Motor neuron (in vitro differentiated cells): ENCODE measurements around the gene TOLLIP. TPM values are rescaled to one million over a fixed set of nuclear protein-coding genes. Genes with fewer than 3 reads are reported as not detected.

Source experiments
- ATAC-seq, 8 experiments: fragments of 200-7000 bp; cut with Tn5 transposase; replicated peaks in 6 of 8; 2 replicates each; pipeline ENCODE4 v1.8.0; 2021; ENCODE audit warnings: mild to moderate bottlenecking in 8 of 8, moderate library complexity in 8 of 8
- H3K27ac ChIP-seq, 2 donors: fragments of 250-450 bp; sonication (Bioruptor Pico); 2 replicates each; pipeline ENCODE4 v1.9.0; 2021; ENCODE audit warnings: antibody characterized with exemption in 2 of 2, mild to moderate bottlenecking in 2 of 2, moderate library complexity in 1 of 2
- H3K4me1 ChIP-seq, 2 donors: fragments of 250-450 bp; sonication (Bioruptor Pico); replicated peaks in 1 of 2; 2 replicates each; pipeline ENCODE4 v1.6.1; 2021; ENCODE audit warnings: antibody characterized with exemption in 2 of 2, mild to moderate bottlenecking in 2 of 2, moderate library complexity in 1 of 2
- H3K4me3 ChIP-seq, 5 donors: fragments of 250-450 bp; sonication (Bioruptor Pico); 2 replicates each; pipeline ENCODE4 v1.9.0; 2021; ENCODE audit warnings: antibody characterized with exemption in 5 of 5, mild to moderate bottlenecking in 5 of 5, moderate library complexity in 4 of 5
- WGBS, 10 experiments: fragments of 450-650 bp; shearing (Covaris generic); methylation state at CpG; one replicate each; pipeline ENCODE4 v1.0.0; 2022; 5-methylcytosine and 5-hydroxymethylcytosine counted together
- in situ Hi-C, 9 experiments: fragments of 400-800 bp; cut with MboI; loops; one replicate each; pipeline ENCODE4 v1.15.0; 2021; ENCODE audit warnings: low sequenced_read_pairs in 9 of 9, low pct_unique_long_range_greater_than_20kb in 2 of 9; ENCODE audit not compliant: unreplicated experiment in 9 of 9
- total RNA-seq, 8 experiments: library from RNA; unstranded; fragments of 300-600 nt; gene quantifications; 2 replicates each; pipeline versions ENCODE4 v1.2.3 to v1.2.4, GENCODE V29; 2022

The TOLLIP gene
- total RNA-seq, 8 experiments from 2014 or later = 11.5 to 27.5 (median 21.1) TPM

- Histone ChIP-seq H3K4me1 (peaks cover 5 to 16% of the 10 kb centered on the region in 2 donors), H3K4me3 (no peak overlapping the region), H3K27ac (no peak overlapping the region)
- 34 to 94% (median 70%) methylated on average over 3 to 18 of the region's 32 CpGs for WGBS, 10 experiments
- peak in 7 of 8 experiments; percentile 12 to 97 (median 42) for ATAC-seq
- in situ Hi-C loops = loop anchor here in 1 of 9 experiments (25.0 kb wide), 1 partner anchor 213 kb away; no protein-coding TSS in a partner anchor
Observed at GRCh38 chr11:1298695-1299492, 10.5 kb downstream of the TOLLIP start.

GRCh38 chr11:1297576-1298473 is 11.6 kb downstream of the TOLLIP start:
- in situ Hi-C loops = loop anchor here in 1 of 9 experiments (25.0 kb wide), 1 partner anchor 214 kb away; no protein-coding TSS in a partner anchor
- Histone ChIP-seq H3K4me3 (no peak overlapping the region), H3K4me1 (peaks cover 5 to 16% of the 10 kb centered on the region in 2 donors), H3K27ac (no peak overlapping the region)
- 57 to 100% (median 79%) methylated on average over 2 to 8 of the region's 31 CpGs; no CpG with 5 or more reads in 5 of the 10 experiments for WGBS, 10 experiments
- no peak for ATAC-seq

- peaks cover 5 to 16% of the 10 kb centered on the region in 2 donors for H3K4me1 ChIP-seq
- WGBS, 10 experiments = 80 to 100% (median 100%) methylated on average over 1 to 10 of the region's 25 CpGs; no CpG with 5 or more reads in 3 of the 10 experiments
- no peak overlapping the region for H3K27ac ChIP-seq
- in situ Hi-C loops = loop anchor here in 1 of 9 experiments (25.0 kb wide), 1 partner anchor 215 kb away; no protein-coding TSS in a partner anchor
- ATAC-seq = no peak
- no peak overlapping the region for H3K4me3 ChIP-seq
Observed at GRCh38 chr11:1297011-1297575, 12.3 kb downstream of the TOLLIP start.

- H3K4me3 ChIP-seq = no peak overlapping the region
- peaks cover 5 to 16% of the 10 kb centered on the region in 2 donors for H3K4me1 ChIP-seq
- in situ Hi-C loops = loop anchor here in 1 of 9 experiments (25.0 kb wide), 1 partner anchor 216 kb away; no protein-coding TSS in a partner anchor
- ATAC-seq = no peak
- H3K27ac ChIP-seq = no peak overlapping the region
- WGBS, 10 experiments = 80 to 100% (median 96%) methylated on average over 1 to 4 of the region's 9 CpGs; no CpG with 5 or more reads in 3 of the 10 experiments
Observed at GRCh38 chr11:1296287-1296686, 13.1 kb downstream of the TOLLIP start.

GRCh38 chr11:1295591-1295990 is 13.8 kb downstream of the TOLLIP start:
- no peak overlapping the region for H3K27ac ChIP-seq
- no CpG with 5 or more reads among the region's 23 CpGs for WGBS, 10 experiments
- ATAC-seq = no peak
- H3K4me3 ChIP-seq = no peak overlapping the region
- in situ Hi-C loops = loop anchor here in 1 of 9 experiments (25.0 kb wide), 1 partner anchor 217 kb away; no protein-coding TSS in a partner anchor
- peaks cover 4 to 11% of the 10 kb centered on the region in 2 donors for H3K4me1 ChIP-seq

- Histone ChIP-seq H3K27ac (no peak overlapping the region), H3K4me1 (peaks cover 2 to 6% of the 10 kb centered on the region in 2 donors), H3K4me3 (no peak overlapping the region)
- no peak for ATAC-seq
- in situ Hi-C loops = loop anchor here in 1 of 9 experiments (25.0 kb wide), 1 partner anchor 217 kb away; no protein-coding TSS in a partner anchor
- WGBS, 10 experiments = no CpG with 5 or more reads among the region's 22 CpGs
Observed at GRCh38 chr11:1295086-1295485, 14.3 kb downstream of the TOLLIP start.

GRCh38 chr11:1293619-1294015 is 15.8 kb downstream of the TOLLIP start:
- Histone ChIP-seq H3K27ac (no peak overlapping the region), H3K4me3 (no peak overlapping the region), H3K4me1 (no peaks in the 10 kb centered on the region)
- peak in 5 of 8 experiments; percentile 30 to 73 (median 38) for ATAC-seq
- in situ Hi-C loops = loop anchor here in 1 of 9 experiments (25.0 kb wide), 1 partner anchor 219 kb away; no protein-coding TSS in a partner anchor
- WGBS, 10 experiments = 80 to 100% (median 95%) methylated on average over 1 to 5 of the region's 13 CpGs; no CpG with 5 or more reads in 6 of the 10 experiments

- 80 to 94% (median 92%) methylated on average over 3 to 11 of the region's 43 CpGs; no CpG with 5 or more reads in 6 of the 10 experiments for WGBS, 10 experiments
- no peaks in the 10 kb centered on the region for H3K4me1 ChIP-seq
- no peak overlapping the region for H3K27ac ChIP-seq
- no peak for ATAC-seq
- no peak overlapping the region for H3K4me3 ChIP-seq
- in situ Hi-C loops = loop anchor here in 1 of 9 experiments (25.0 kb wide), 1 partner anchor 219 kb away; no protein-coding TSS in a partner anchor
Observed at GRCh38 chr11:1292644-1293618, 16.5 kb downstream of the TOLLIP start.

GRCh38 chr11:1292018-1292643 is 17.3 kb downstream of the TOLLIP start:
- WGBS, 10 experiments = 56 to 100% (median 88%) methylated on average over 1 to 6 of the region's 10 CpGs; no CpG with 5 or more reads in 2 of the 10 experiments
- Histone ChIP-seq H3K4me1 (no peaks in the 10 kb centered on the region), H3K27ac (no peak overlapping the region), H3K4me3 (no peak overlapping the region)
- ATAC-seq = no peak
- in situ Hi-C loops = loop anchor here in 1 of 9 experiments (25.0 kb wide), 1 partner anchor 220 kb away; no protein-coding TSS in a partner anchor

GRCh38 chr11:1291295-1292017 is 18.0 kb downstream of the TOLLIP start:
- Histone ChIP-seq H3K4me1 (no peaks in the 10 kb centered on the region), H3K27ac (no peak overlapping the region), H3K4me3 (no peak overlapping the region)
- no peak for ATAC-seq
- WGBS, 10 experiments = 100% methylated on average over 1 of the region's 46 CpGs; no CpG with 5 or more reads in 9 of the 10 experiments
- in situ Hi-C loops = loop anchor here in 1 of 9 experiments (25.0 kb wide), 1 partner anchor 221 kb away; no protein-coding TSS in a partner anchor
